CD4-positive, CD25-positive, alpha-beta regulatory T cell (primary cell): Measurements from ENCODE around the gene ENTPD1. TPM values are rescaled to one million over a fixed set of nuclear protein-coding genes. Genes with fewer than 3 reads are reported as not detected.

Experiments used
- ATAC-seq, 2 donors: fragments of 150-1000 bp; cut with Tn5 transposase; one replicate each; pipeline ENCODE4 v1.10.0; 2021; ENCODE audit warnings: low read depth in 2 of 2, moderate number of reproducible peaks in 2 of 2, moderate library complexity in 1 of 2
- DNase-seq, 3 donors: peaks; one replicate each; pipeline versions ENCODE4 v3.0.0 to v3.0.0-alpha.2; 2012 to 2022; ENCODE audit warnings: mixed read lengths in 1 of 3
- H3K27ac ChIP-seq: one replicate; pipeline ENCODE4 v1.7.0; 2013; ENCODE audit warnings: mild to moderate bottlenecking, low read length; ENCODE audit not compliant: insufficient read depth, poor library complexity, severe bottlenecking
- H3K27me3 ChIP-seq: one replicate; pipeline ENCODE4 v1.7.0; 2013; ENCODE audit warnings: low read length; ENCODE audit not compliant: control insufficient read depth, insufficient read depth
- H3K36me3 ChIP-seq: one replicate; pipeline ENCODE4 v1.7.0; 2013; ENCODE audit warnings: mild to moderate bottlenecking, low read length, moderate library complexity; ENCODE audit not compliant: control insufficient read depth, insufficient read depth
- H3K4me1 ChIP-seq: 2 replicates; pipeline ENCODE4 v1.7.0; 2013; ENCODE audit warnings: mild to moderate bottlenecking, low read length; ENCODE audit not compliant: insufficient read depth, control insufficient read depth, poor library complexity, severe bottlenecking
- H3K4me3 ChIP-seq: one replicate; pipeline ENCODE4 v1.7.0; 2013; ENCODE audit warnings: low read depth, mild to moderate bottlenecking, low read length, moderate library complexity
- H3K9me3 ChIP-seq, 2 experiments: 1 replicate in 1 of 2; 2 replicates in 1 of 2; pipeline ENCODE4 v1.7.0; 2013; ENCODE audit warnings: low read length in 2 of 2, mild to moderate bottlenecking in 1 of 2, moderate library complexity in 1 of 2; ENCODE audit not compliant: control insufficient read depth in 2 of 2
- H3K27ac Mint-ChIP-seq, 3 donors: one replicate each; pipeline ENCODE4 v1.8.0; 2020 to 2022; ENCODE audit warnings: mild to moderate bottlenecking in 3 of 3, mixed read lengths in 3 of 3, moderate library complexity in 2 of 3
- H3K27me3 Mint-ChIP-seq: one replicate; pipeline ENCODE4 v1.8.0; 2022; ENCODE audit warnings: mild to moderate bottlenecking, mixed read lengths
- H3K36me3 Mint-ChIP-seq: one replicate; pipeline ENCODE4 v1.8.0; 2020; ENCODE audit warnings: mixed read lengths
- H3K4me1 Mint-ChIP-seq, 4 donors: one replicate each; pipeline ENCODE4 v1.8.0; 2020 to 2022; ENCODE audit warnings: mixed read lengths in 4 of 4, mild to moderate bottlenecking in 1 of 4
- H3K4me3 Mint-ChIP-seq, 4 donors: one replicate each; pipeline ENCODE4 v1.8.0; 2020 to 2022; ENCODE audit warnings: mild to moderate bottlenecking in 4 of 4, mixed read lengths in 4 of 4, moderate library complexity in 3 of 4
- H3K9me3 Mint-ChIP-seq, 7 donors: one replicate each; pipeline ENCODE4 v1.8.0; 2020 to 2022; ENCODE audit warnings: mixed read lengths in 7 of 7, mild to moderate bottlenecking in 3 of 7, moderate library complexity in 2 of 7
- polyA plus RNA-seq, 4 donors: library from polyadenylated mRNA; unstranded; fragments of 300-500 nt; fragmentation: Illumina TruSeq; gene quantifications; one replicate each; pipeline ENCODE4 v1.2.3, GENCODE V29; 2021
- total RNA-seq: library from RNA; stranded (reverse); gene quantifications from one replicate; pipeline ENCODE4 v1.2.3, GENCODE V29; 2022

Gene ENTPD1
- total and polyA plus RNA-seq, 5 donors from 2014 or later, result 3.5 to 49.4 (median 25.7) TPM

GRCh38 chr10:95742485-95742884 is 13.5 kb upstream of the ENTPD1 start:
- H3K4me1 ChIP-seq, result no peaks in the 10 kb centered on the region
- H3K27ac ChIP-seq, result no peak overlapping the region
- no peaks in the 10 kb centered on the region for H3K36me3 Mint-ChIP-seq
- H3K4me3 ChIP-seq, result no peak overlapping the region
- no peaks in the 10 kb centered on the region for H3K27me3 ChIP-seq
- no peaks in the 10 kb centered on the region for H3K9me3 ChIP-seq
- ATAC-seq, result no peak
- H3K27ac Mint-ChIP-seq, result peak overlapping the region in 2 of 3 donors; percentile 6 to 12
- H3K4me1 Mint-ChIP-seq, result peaks cover 0 to 9% (median 0%) of the 10 kb centered on the region in 4 donors
- no peaks in the 10 kb centered on the region for H3K27me3 Mint-ChIP-seq
- H3K9me3 Mint-ChIP-seq, result peaks cover 0 to 4% (median 0%) of the 10 kb centered on the region in 7 donors
- H3K36me3 ChIP-seq, result no peaks in the 10 kb centered on the region
- no peak overlapping the region for H3K4me3 Mint-ChIP-seq
- no peak for DNase-seq

- H3K4me3 ChIP-seq, result no peak overlapping the region
- no peaks in the 10 kb centered on the region for H3K4me1 ChIP-seq
- H3K36me3 ChIP-seq, result no peaks in the 10 kb centered on the region
- peaks cover 0 to 9% (median 0%) of the 10 kb centered on the region in 4 donors for H3K4me1 Mint-ChIP-seq
- no peak for DNase-seq
- H3K27me3 ChIP-seq, result no peaks in the 10 kb centered on the region
- H3K27me3 Mint-ChIP-seq, result no peaks in the 10 kb centered on the region
- H3K9me3 Mint-ChIP-seq, result peaks cover 0 to 4% (median 0%) of the 10 kb centered on the region in 7 donors
- H3K27ac ChIP-seq, result no peak overlapping the region
- H3K9me3 ChIP-seq, result no peaks in the 10 kb centered on the region
- H3K27ac Mint-ChIP-seq, result no peak overlapping the region
- no peak for ATAC-seq
- H3K36me3 Mint-ChIP-seq, result no peaks in the 10 kb centered on the region
- no peak overlapping the region for H3K4me3 Mint-ChIP-seq
These were observed 12.9 kb upstream of the ENTPD1 start for GRCh38 chr10:95742962-95743535.

GRCh38 chr10:95745501-95745900 is 10.5 kb upstream of the ENTPD1 start:
- Histone ChIP-seq H3K9me3 (no peaks in the 10 kb centered on the region), H3K36me3 (no peaks in the 10 kb centered on the region), H3K4me1 (no peaks in the 10 kb centered on the region), H3K27ac (no peak overlapping the region), H3K4me3 (no peak overlapping the region), H3K27me3 (no peaks in the 10 kb centered on the region)
- no peak for DNase-seq
- Mint-ChIP-seq H3K27ac (no peak overlapping the region), H3K9me3 (peaks cover 0 to 5% (median 2%) of the 10 kb centered on the region in 7 donors), H3K4me3 (no peak overlapping the region), H3K36me3 (no peaks in the 10 kb centered on the region), H3K27me3 (no peaks in the 10 kb centered on the region), H3K4me1 (peaks cover 0 to 4% (median 0%) of the 10 kb centered on the region in 4 donors)
- no peak for ATAC-seq

- Mint-ChIP-seq H3K9me3 (peaks cover 0 to 7% (median 2%) of the 10 kb centered on the region in 7 donors), H3K36me3 (no peaks in the 10 kb centered on the region), H3K27ac (no peak overlapping the region), H3K4me3 (no peak overlapping the region), H3K27me3 (no peaks in the 10 kb centered on the region), H3K4me1 (no peaks in the 10 kb centered on the region)
- H3K36me3 ChIP-seq, result no peaks in the 10 kb centered on the region
- no peaks in the 10 kb centered on the region for H3K9me3 ChIP-seq
- DNase-seq, result no peak
- H3K4me3 ChIP-seq, result no peak overlapping the region
- no peaks in the 10 kb centered on the region for H3K27me3 ChIP-seq
- H3K27ac ChIP-seq, result no peak overlapping the region
- H3K4me1 ChIP-seq, result no peaks in the 10 kb centered on the region
- no peak for ATAC-seq
These were observed 7.6 kb upstream of the ENTPD1 start for GRCh38 chr10:95748349-95748748.

- H3K4me3 Mint-ChIP-seq, result peak overlapping the region; percentile 79 to 97 (median 90)
These were observed 405 bp upstream of the ENTPD1 start for GRCh38 chr10:95755511-95756004.

GRCh38 chr10:95756809-95757684 is 1.1 kb downstream of the ENTPD1 start:
- no peaks in the 10 kb centered on the region for H3K36me3 Mint-ChIP-seq
- DNase-seq (no peak), ATAC-seq (peak in 1 of 2 donors; percentile 6)
- H3K4me1 Mint-ChIP-seq, result peaks cover 4 to 50% (median 29%) of the 10 kb centered on the region in 4 donors
- no peaks in the 10 kb centered on the region for H3K36me3 ChIP-seq
- no peaks in the 10 kb centered on the region for H3K9me3 ChIP-seq
- H3K27me3 ChIP-seq, result no peaks in the 10 kb centered on the region
- H3K4me3 Mint-ChIP-seq, result peak overlapping the region; percentile 79 to 97 (median 90)
- peak overlapping the region; percentile 88 for H3K4me3 ChIP-seq
- H3K27ac Mint-ChIP-seq, result peak overlapping the region; percentile 70 to 83 (median 76)
- H3K4me1 ChIP-seq, result peaks cover 36% of the 10 kb centered on the region
- no peaks in the 10 kb centered on the region for H3K9me3 Mint-ChIP-seq
- H3K27ac ChIP-seq, result peak overlapping the region; percentile 72
- H3K27me3 Mint-ChIP-seq, result peaks cover 5% of the 10 kb centered on the region

More at GRCh38 chr10:95755511-95756004, 405 bp upstream of the ENTPD1 start:
- DNase-seq (peak in 1 of 3 donors; percentile 26), ATAC-seq (no peak)
- Histone ChIP-seq H3K9me3 (no peaks in the 10 kb centered on the region), H3K4me3 (peak overlapping the region; percentile 88), H3K36me3 (no peaks in the 10 kb centered on the region), H3K27ac (peak overlapping the region; percentile 72), H3K4me1 (peaks cover 28% of the 10 kb centered on the region), H3K27me3 (no peaks in the 10 kb centered on the region)
- H3K4me1 Mint-ChIP-seq, result peaks cover 4 to 38% (median 21%) of the 10 kb centered on the region in 4 donors
- H3K27ac Mint-ChIP-seq, result peak overlapping the region; percentile 68 to 94 (median 83)
- peaks cover 5% of the 10 kb centered on the region for H3K27me3 Mint-ChIP-seq
- H3K9me3 Mint-ChIP-seq, result peaks cover 0 to 2% (median 0%) of the 10 kb centered on the region in 7 donors
- H3K36me3 Mint-ChIP-seq, result no peaks in the 10 kb centered on the region

- peaks cover 4 to 57% (median 32%) of the 10 kb centered on the region in 4 donors for H3K4me1 Mint-ChIP-seq
- H3K4me3 Mint-ChIP-seq, result peak overlapping the region in 2 of 4 donors; percentile 80 to 97
- H3K36me3 ChIP-seq, result no peaks in the 10 kb centered on the region
- peaks cover 5% of the 10 kb centered on the region for H3K27me3 Mint-ChIP-seq
- H3K4me3 ChIP-seq, result peak overlapping the region; percentile 88
- H3K4me1 ChIP-seq, result peaks cover 36% of the 10 kb centered on the region
- no peak for ATAC-seq
- H3K27me3 ChIP-seq, result no peaks in the 10 kb centered on the region
- no peaks in the 10 kb centered on the region for H3K36me3 Mint-ChIP-seq
- no peaks in the 10 kb centered on the region for H3K9me3 Mint-ChIP-seq
- peak overlapping the region; percentile 69 to 96 (median 75) for H3K27ac Mint-ChIP-seq
- no peak for DNase-seq
- peak overlapping the region; percentile 72 for H3K27ac ChIP-seq
- no peaks in the 10 kb centered on the region for H3K9me3 ChIP-seq
These were observed 2.5 kb downstream of the ENTPD1 start for GRCh38 chr10:95758351-95759025.
